D721Med (cell line): ENCODE results near the gene GNA15.

Experiments
- DNase-seq: peaks from one replicate; pipeline ENCODE4 v3.0.0; 2011; ENCODE audit warnings: low spot score; ENCODE audit not compliant: insufficient read length
- FAIRE-seq: peaks from 2 replicates; lab custom pipeline; 2011; peaks lifted over from hg19 to GRCh38; lab: Jason Lieb, UNC
- TF ChIP-seq, protein P1 (sequence below): IDR thresholded peaks from 2 replicates; pipeline ENCODE4 v1.5.1; 2012; ENCODE audit warnings: mild to moderate bottlenecking, control low read depth; ENCODE audit not compliant: insufficient read depth; ENCODE audit errors: missing control alignments

Gene GNA15

GRCh38 chr19:3178377-3178972 lies 42.6 kb downstream of the GNA15 start, which contains the start of gene S1PR4:
TSS of gene S1PR4 (plus strand) at chr19:3178769. CDS start at chr19:3178793, 24 bp downstream.
- TF ChIP-seq, protein P1, sequence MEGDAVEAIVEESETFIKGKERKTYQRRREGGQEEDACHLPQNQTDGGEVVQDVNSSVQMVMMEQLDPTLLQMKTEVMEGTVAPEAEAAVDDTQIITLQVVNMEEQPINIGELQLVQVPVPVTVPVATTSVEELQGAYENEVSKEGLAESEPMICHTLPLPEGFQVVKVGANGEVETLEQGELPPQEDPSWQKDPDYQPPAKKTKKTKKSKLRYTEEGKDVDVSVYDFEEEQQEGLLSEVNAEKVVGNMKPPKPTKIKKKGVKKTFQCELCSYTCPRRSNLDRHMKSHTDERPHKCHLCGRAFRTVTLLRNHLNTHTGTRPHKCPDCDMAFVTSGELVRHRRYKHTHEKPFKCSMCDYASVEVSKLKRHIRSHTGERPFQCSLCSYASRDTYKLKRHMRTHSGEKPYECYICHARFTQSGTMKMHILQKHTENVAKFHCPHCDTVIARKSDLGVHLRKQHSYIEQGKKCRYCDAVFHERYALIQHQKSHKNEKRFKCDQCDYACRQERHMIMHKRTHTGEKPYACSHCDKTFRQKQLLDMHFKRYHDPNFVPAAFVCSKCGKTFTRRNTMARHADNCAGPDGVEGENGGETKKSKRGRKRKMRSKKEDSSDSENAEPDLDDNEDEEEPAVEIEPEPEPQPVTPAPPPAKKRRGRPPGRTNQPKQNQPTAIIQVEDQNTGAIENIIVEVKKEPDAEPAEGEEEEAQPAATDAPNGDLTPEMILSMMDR, result no peak
- no peak for DNase-seq
- no peak for FAIRE-seq

DNA sequence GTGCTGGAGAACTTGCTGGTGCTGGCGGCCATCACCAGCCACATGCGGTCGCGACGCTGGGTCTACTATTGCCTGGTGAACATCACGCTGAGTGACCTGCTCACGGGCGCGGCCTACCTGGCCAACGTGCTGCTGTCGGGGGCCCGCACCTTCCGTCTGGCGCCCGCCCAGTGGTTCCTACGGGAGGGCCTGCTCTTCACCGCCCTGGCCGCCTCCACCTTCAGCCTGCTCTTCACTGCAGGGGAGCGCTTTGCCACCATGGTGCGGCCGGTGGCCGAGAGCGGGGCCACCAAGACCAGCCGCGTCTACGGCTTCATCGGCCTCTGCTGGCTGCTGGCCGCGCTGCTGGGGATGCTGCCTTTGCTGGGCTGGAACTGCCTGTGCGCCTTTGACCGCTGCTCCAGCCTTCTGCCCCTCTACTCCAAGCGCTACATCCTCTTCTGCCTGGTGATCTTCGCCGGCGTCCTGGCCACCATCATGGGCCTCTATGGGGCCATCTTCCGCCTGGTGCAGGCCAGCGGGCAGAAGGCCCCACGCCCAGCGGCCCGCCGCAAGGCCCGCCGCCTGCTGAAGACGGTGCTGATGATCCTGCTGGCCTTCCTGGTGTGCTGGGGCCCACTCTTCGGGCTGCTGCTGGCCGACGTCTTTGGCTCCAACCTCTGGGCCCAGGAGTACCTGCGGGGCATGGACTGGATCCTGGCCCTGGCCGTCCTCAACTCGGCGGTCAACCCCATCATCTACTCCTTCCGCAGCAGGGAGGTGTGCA lies 43.3 kb downstream of the GNA15 start:
- TF ChIP-seq, protein P1, result no peak
- DNase-seq, result no peak
- FAIRE-seq, result no peak

DNA sequence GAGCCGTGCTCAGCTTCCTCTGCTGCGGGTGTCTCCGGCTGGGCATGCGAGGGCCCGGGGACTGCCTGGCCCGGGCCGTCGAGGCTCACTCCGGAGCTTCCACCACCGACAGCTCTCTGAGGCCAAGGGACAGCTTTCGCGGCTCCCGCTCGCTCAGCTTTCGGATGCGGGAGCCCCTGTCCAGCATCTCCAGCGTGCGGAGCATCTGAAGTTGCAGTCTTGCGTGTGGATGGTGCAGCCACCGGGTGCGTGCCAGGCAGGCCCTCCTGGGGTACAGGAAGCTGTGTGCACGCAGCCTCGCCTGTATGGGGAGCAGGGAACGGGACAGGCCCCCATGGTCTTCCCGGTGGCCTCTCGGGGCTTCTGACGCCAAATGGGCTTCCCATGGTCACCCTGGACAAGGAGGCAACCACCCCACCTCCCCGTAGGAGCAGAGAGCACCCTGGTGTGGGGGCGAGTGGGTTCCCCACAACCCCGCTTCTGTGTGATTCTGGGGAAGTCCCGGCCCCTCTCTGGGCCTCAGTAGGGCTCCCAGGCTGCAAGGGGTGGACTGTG lies 44.0 kb downstream of the GNA15 start:
- no peak for FAIRE-seq
- TF ChIP-seq, protein P1, result no peak

DNA sequence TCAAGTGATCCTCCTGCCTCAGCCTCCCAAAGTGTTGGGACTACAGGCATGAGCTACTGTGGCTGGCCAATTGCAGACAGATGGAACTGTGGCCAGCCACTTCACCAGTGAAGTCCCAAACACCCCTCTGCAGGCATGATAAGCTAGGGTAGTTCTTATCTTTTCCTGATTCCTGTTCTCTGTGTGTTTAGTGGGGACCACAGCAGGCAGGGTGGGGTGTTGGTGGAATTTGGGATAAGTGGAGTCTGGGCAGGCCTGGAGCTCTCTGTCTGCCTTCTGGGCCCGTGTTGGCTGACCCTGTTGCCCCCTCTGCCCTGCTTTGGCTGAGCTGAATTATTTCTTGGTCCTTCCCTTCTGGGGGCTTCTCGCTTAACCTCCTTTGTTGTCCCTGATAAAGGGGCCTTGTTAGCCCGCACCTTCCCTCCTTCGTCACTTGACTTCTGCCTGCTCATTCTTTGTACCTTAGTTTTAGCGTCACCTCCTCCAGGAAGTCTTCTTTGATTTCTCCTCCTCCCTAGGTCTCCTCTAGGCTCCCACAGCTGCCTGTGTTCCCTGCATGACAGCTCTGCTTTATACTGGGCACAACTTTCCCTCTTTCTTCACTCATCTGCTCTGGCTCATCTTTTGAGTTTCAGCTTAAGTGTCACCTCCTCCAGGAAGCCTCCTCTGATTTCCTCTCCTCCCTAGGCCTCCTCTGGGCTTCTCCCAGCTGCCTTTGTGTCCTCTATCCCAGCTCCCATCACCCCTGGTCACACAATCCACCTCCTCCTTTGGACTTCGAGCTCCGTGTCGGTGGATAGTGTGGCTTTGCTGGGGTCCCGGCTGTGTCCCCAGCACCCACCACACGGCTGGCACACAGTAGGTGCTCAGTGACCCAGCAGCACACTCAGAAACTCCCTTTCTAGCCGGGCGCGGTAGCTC lies 48.1 kb downstream of the GNA15 start:
- TF ChIP-seq, protein P1, result no peak
- no peak for DNase-seq
- FAIRE-seq, result no peak

More for the DNA sequence above, 44.0 kb downstream of the GNA15 start:
- DNase-seq, result no peak

DNA sequence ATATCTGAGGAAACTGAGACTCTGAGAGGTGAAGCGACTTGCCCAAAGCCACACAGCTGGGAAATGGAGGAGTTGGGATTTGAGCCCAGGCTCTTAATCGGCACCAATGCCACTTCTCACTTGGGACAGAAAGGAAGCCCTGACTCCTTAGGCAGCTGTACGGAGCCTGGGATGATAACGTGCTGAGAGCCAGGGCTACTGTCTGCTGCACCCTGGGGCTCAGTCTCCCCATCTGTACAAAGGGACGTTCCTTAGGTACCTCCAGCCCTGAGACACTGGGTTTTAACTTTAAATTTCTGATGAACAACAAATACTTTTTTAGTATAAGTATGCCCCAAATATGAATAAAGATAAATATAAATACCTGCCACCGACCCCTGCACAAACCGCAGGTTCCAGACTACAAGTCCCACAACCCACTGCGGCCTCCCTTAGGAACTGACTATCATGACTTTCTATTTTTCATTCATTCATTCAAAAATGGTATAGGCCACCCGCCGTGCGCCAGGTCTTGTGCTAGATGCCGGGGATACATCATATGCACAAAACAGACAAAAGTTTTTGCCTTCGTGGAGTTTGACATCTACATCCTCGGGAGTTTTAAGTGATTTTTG lies 49.1 kb downstream of the GNA15 start:
- TF ChIP-seq, protein P1, result no peak
- DNase-seq, result peak; percentile 42
- FAIRE-seq, result no peak

DNA sequence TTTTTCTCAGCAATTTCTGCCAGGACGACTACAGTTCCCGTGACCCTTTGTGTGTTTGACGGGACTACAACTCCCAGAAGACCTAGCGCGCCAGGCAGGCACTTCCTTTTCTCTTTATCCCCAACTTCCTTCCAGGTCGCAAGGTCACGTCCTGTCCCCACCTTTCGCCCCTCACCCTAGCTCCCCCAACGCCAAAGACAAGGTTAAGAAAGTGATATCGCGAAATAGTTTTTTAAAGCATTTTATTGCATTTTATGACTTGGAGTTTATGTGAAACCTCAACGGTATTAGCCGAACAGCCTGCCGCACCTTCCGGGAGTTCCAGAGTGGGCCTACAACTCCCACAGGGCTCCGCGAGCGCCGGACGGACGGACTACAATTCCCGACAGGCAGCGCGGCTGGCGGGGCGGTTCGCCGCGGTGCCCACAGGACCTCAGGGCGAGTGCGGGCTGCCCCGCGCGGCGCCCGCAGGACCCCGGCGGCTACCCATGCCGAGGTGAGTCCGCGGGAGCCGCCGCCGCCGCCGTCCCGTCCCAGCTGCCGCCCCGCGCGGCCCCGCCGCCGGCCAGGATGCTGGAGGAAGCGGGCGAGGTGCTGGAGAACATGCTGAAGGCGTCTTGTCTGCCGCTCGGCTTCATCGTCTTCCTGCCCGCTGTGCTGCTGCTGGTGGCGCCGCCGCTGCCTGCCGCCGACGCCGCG lies 49.8 kb downstream of the GNA15 start, which contains the start of gene NCLN:
Gene NCLN, plus strand, starts transcription at position 470 of the 699 bp plus-strand sequence. Its CDS starts 101 bp downstream, at position 571.
- FAIRE-seq (peak; percentile 46), DNase-seq (peak; percentile 45)
- TF ChIP-seq, protein P1, result no peak
